OCI-LY3 (cell line): ENCODE data around the gene HS3ST3A1.

ENCODE experiments used
- CTCF ChIP-seq: fragments of 200-600, 300-600 bp; sonication (generic); IDR thresholded peaks from 2 replicates; pipeline ENCODE4 v1.5.1; 2014; ENCODE audit warnings: antibody characterized with exemption, low read length, low read depth
- EZH2phosphoT487 ChIP-seq: fragments of 200-600 bp; shearing (Covaris generic); IDR thresholded peaks from 2 replicates; pipeline ENCODE4 v1.6.1; 2018; ENCODE audit warnings: antibody characterized with exemption, mixed run types, low read depth

- TF ChIP-seq CTCF (no peak), EZH2phosphoT487 (no peak)
Measured at GRCh38 chr17:13616031-13616430, 14.3 kb upstream of the HS3ST3A1 start.
